Measurements from ENCODE around the gene NBDY. TPM values are rescaled to one million over a fixed set of nuclear protein-coding genes. Genes with fewer than 3 reads are reported as not detected.

NBDY gene
- total and polyA plus RNA-seq, 2 of the 13 experiments (the other 11 are each of a cell fraction or from before 2014, with no cell fraction given): 1.4 to 1.7 TPM

GRCh38 chrX:56857042-56857441, 128.0 kb downstream of the NBDY start:
- FAIRE-seq (no peak), ATAC-seq (no peak), DNase-seq (ENCODE audit: low spot score) (no peak)
- intact Hi-C loops (cut with micrococcal nuclease; ENCODE audit: unreplicated experiment) (no loop called here), in situ Hi-C loops (cut with HindIII; ENCODE audit: extremely low pct_ligation_motif_present, low pct_unique_long_range_greater_than_20kb) (no loop called here)
- Histone ChIP-seq H2AFZ (ENCODE audit: low read length) (no peak overlapping the region), H3K4me3 (replicated peaks in 1 of 3; ENCODE audit: insufficient read depth in 1 of 3, low read depth in 2 of 3, low read length in 3 of 3) (no peak overlapping the region), H3K4me1 (ENCODE audit: insufficient read depth, low read length) (no peaks in the 10 kb centered on the region), H3K9ac (ENCODE audit: insufficient read depth, low read depth, low read length) (no peak overlapping the region), H3K4me2 (ENCODE audit: low read depth, low read length) (no peak overlapping the region), H3K36me3 (replicated peaks in 1 of 2; ENCODE audit: control insufficient read depth in 1 of 2, insufficient read depth in 2 of 2, low read length in 2 of 2) (no peaks in the 10 kb centered on the region), H3K27ac (ENCODE audit: extremely low read length, insufficient read depth, low read length) (no peak overlapping the region), H3K79me2 (ENCODE audit: insufficient read depth, low read length) (no peaks in the 10 kb centered on the region), H3K27me3 (ENCODE audit: control insufficient read depth in 1 of 2, insufficient read depth in 2 of 2, low read length in 2 of 2) (no peaks in the 10 kb centered on the region), H3K9me3 (ENCODE audit: low read length) (no peaks in the 10 kb centered on the region), H4K20me1 (ENCODE audit: insufficient read depth, low read length) (no peaks in the 10 kb centered on the region)
- 0% methylated on average over 1 of the region's 1 CpG for WGBS (ENCODE audit: low lambda C conversion rate)
- BruUV-seq (replicated peaks): no TSS peak
- TF ChIP-seq ZNF704 (CRISPR knock-in tag; IDR thresholded peaks at IDR 0.05; ENCODE audit: borderline replicate concordance): no peak
- TF ChIP-seq ZHX1 (CRISPR knock-in tag; IDR thresholded peaks at IDR 0.05; ENCODE audit: low read depth): no peak
- TF ChIP-seq ZNF260 (CRISPR knock-in tag; IDR thresholded peaks at IDR 0.05; ENCODE audit: borderline replicate concordance, low read depth): no peak
- TF ChIP-seq SIX1 (CRISPR knock-in tag; IDR thresholded peaks at IDR 0.05; ENCODE audit: borderline replicate concordance): no peak
- TF ChIP-seq ZNF232 (CRISPR knock-in tag; IDR thresholded peaks at IDR 0.05; ENCODE audit: borderline replicate concordance): no peak
- TF ChIP-seq NR3C1 (CRISPR knock-in tag; IDR thresholded peaks at IDR 0.05): no peak
- no peak for TF ChIP-seq ZKSCAN8 (CRISPR knock-in tag; IDR thresholded peaks at IDR 0.05; ENCODE audit: borderline replicate concordance)
- no peak for TF ChIP-seq ZNF354B (CRISPR knock-in tag; IDR thresholded peaks at IDR 0.05)
- TF ChIP-seq ZNF33B (CRISPR knock-in tag; IDR thresholded peaks at IDR 0.05): no peak
- no peak for TF ChIP-seq GPN1 (CRISPR knock-in tag; IDR thresholded peaks at IDR 0.05; ENCODE audit: borderline replicate concordance)
- TF ChIP-seq BHLHE40 (IDR thresholded peaks at IDR 0.05; ENCODE audit: low read length): no peak
- TF ChIP-seq MATR3 (CRISPR knock-in tag; IDR thresholded peaks at IDR 0.05): no peak
- TF ChIP-seq MLLT10 (CRISPR knock-in tag; IDR thresholded peaks at IDR 0.05): no peak
- TF ChIP-seq XRCC5 (optimal IDR thresholded peaks at IDR 0.05; ENCODE audit: low read length): no peak
- CTCF ChIA-PET (ENCODE audit: low intra/inter-chr PET ratio, low total read pairs): no interaction called here
- POLR2A ChIA-PET: no interaction called here
